ENCODE data around the gene FETUB. TPM values are rescaled to one million over a fixed set of nuclear protein-coding genes. Genes with fewer than 3 reads are reported as not detected.

The FETUB gene, protein sequence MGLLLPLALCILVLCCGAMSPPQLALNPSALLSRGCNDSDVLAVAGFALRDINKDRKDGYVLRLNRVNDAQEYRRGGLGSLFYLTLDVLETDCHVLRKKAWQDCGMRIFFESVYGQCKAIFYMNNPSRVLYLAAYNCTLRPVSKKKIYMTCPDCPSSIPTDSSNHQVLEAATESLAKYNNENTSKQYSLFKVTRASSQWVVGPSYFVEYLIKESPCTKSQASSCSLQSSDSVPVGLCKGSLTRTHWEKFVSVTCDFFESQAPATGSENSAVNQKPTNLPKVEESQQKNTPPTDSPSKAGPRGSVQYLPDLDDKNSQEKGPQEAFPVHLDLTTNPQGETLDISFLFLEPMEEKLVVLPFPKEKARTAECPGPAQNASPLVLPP
- not detected in 3 replicates for total RNA-seq

DNA sequence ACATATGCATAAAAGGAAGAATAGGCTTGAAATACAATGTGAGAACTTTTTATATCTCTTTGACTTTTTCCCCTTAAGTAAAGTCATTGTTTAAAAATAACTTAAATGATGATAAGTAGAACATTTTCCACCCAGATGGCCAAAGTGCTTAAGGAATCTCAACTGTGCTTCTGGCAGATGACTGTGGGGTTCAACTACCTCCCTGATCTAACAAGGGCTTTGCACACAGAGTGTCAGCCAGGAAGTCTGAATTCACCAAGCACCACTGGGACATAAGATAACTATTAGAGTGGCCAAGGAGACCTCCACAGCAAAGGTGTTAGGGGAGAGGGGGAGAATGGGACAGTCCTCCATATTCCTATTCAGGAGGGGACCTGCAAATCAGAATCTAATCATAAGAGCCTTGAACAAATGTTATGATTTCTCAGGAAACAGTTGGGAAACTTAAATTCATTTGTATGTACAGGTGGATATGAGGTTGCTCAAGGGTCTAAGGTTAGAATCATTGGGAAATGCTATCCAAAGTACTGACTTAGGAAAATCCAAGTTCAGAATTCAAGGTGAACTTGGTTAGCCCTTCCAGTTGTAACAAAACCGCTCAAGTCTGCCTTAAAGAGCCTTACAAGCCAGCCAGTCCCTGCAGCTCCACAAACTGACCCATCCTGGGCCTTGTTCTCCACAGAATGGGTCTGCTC is at the start of gene FETUB:
FETUB (plus strand) TSS at position 622 of the 695 bp plus-strand sequence; CDS start at position 684, 62 bp downstream.
- TF ChIP-seq, protein P1, sequence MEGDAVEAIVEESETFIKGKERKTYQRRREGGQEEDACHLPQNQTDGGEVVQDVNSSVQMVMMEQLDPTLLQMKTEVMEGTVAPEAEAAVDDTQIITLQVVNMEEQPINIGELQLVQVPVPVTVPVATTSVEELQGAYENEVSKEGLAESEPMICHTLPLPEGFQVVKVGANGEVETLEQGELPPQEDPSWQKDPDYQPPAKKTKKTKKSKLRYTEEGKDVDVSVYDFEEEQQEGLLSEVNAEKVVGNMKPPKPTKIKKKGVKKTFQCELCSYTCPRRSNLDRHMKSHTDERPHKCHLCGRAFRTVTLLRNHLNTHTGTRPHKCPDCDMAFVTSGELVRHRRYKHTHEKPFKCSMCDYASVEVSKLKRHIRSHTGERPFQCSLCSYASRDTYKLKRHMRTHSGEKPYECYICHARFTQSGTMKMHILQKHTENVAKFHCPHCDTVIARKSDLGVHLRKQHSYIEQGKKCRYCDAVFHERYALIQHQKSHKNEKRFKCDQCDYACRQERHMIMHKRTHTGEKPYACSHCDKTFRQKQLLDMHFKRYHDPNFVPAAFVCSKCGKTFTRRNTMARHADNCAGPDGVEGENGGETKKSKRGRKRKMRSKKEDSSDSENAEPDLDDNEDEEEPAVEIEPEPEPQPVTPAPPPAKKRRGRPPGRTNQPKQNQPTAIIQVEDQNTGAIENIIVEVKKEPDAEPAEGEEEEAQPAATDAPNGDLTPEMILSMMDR (IDR thresholded peaks at IDR 0.05; ENCODE audit: unreplicated experiment): no peak
- DNase-seq (ENCODE audit: low spot score in 2 of 2, unreplicated experiment in 2 of 2): no peak
- no peak within 1 kb of the TSS for H3K4me3 Mint-ChIP-seq
- no peaks in the 10 kb centered on the region for H3K9me3 Mint-ChIP-seq
- H3K27me3 Mint-ChIP-seq (ENCODE audit: low read depth): peaks cover 51% of the 10 kb centered on the region
- H3K4me1 Mint-ChIP-seq: no peaks in the 10 kb centered on the region
- H3K36me3 Mint-ChIP-seq: no peaks in the 10 kb centered on the region
- H3K27ac Mint-ChIP-seq: no peak within 1 kb of the TSS

DNA sequence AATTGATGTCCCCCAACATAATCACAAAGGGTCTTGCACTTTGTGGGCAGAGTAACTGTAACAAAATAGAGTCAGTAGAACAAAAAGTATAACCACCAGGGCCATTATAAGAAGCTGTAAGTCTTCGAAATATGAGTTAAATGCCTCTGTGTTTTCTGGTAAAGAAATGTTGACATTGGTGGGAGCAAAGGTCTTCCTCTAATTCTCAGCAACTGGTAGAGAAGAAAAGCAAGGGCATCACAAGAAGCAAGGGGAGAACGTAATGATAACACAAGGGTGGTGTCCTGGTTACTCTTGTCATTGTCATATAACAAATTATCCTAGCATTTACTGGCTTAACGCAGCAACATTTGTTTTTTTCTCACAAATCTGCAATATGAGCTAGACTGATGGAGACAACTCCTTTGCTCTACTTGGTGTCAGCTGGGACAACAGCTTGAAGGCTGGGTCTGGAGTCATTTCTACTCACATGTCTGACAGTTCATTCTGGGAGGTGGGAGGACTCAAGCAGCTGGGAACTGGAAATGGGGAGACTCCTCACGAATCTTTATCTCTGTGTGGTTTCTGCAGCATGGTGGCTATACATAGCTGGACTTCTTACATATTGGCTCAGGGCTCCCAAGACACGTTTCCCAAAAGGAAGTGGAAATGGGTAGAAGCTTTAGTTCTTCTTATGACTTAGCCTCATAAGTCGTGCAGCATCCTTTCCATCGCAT is 49.5 kb upstream of the FETUB start:
- H3K4me3 Mint-ChIP-seq: no peak overlapping the region
- H3K9me3 Mint-ChIP-seq: no peaks in the 10 kb centered on the region
- no peaks in the 10 kb centered on the region for H3K4me1 Mint-ChIP-seq
- H3K36me3 Mint-ChIP-seq: peaks cover 3% of the 10 kb centered on the region
- TF ChIP-seq, protein P1 (IDR thresholded peaks at IDR 0.05; ENCODE audit: unreplicated experiment): no peak
- no peak for DNase-seq (ENCODE audit: low spot score in 2 of 2, unreplicated experiment in 2 of 2)
- H3K27ac Mint-ChIP-seq: no peak overlapping the region
- H3K27me3 Mint-ChIP-seq (ENCODE audit: low read depth): no peaks in the 10 kb centered on the region

DNA sequence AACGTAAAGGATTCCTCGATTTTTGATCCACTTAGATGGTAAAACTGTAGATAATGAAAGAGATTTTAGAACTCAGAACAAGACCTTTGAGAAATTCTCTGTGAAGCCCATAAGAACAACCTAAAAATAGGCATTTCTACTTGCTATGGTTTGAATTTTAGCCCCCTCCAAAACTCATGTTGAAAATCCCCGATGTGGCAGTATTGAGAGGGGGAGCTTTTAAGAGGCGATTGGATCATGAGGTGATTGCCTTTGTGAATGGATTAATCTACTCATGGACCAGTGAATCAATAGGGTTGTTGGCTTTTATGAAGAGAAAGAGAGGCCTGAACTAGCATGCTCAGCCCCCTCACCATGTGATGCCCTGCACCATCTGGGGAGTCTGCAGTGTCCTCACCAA is 47.5 kb upstream of the FETUB start:
- DNase-seq (ENCODE audit: low spot score in 2 of 2, unreplicated experiment in 2 of 2): no peak
- Mint-ChIP-seq H3K36me3 (no peaks in the 10 kb centered on the region), H3K27ac (no peak overlapping the region), H3K4me3 (no peak overlapping the region), H3K9me3 (no peaks in the 10 kb centered on the region), H3K27me3 (ENCODE audit: low read depth) (no peaks in the 10 kb centered on the region), H3K4me1 (peaks cover 5% of the 10 kb centered on the region)
- TF ChIP-seq, protein P1 (IDR thresholded peaks at IDR 0.05; ENCODE audit: unreplicated experiment): no peak

DNA sequence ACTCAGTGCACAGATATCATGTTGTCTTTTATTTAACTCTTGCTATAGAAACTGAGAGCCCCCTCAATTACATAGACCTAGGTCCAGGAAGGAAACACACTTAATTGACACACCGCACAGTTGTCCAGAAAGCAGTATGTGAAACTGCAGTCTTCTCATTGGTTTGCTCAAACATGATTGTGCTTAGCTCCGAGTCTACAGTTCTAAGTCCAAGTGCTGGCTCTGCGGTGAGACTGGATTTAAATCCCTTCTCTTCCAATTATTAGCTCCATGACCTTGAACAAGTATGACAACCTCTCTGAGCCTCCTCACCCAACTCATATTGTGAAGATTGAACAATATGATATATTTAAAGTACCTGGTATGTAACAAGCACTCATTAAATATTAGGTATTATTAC is 46.3 kb upstream of the FETUB start:
- Mint-ChIP-seq H3K9me3 (no peaks in the 10 kb centered on the region), H3K27ac (no peak overlapping the region), H3K4me3 (no peak overlapping the region), H3K4me1 (peaks cover 8% of the 10 kb centered on the region), H3K27me3 (ENCODE audit: low read depth) (no peaks in the 10 kb centered on the region), H3K36me3 (no peaks in the 10 kb centered on the region)
- DNase-seq (ENCODE audit: low spot score in 2 of 2, unreplicated experiment in 2 of 2): no peak
- TF ChIP-seq, protein P1 (IDR thresholded peaks at IDR 0.05; ENCODE audit: unreplicated experiment): no peak

DNA sequence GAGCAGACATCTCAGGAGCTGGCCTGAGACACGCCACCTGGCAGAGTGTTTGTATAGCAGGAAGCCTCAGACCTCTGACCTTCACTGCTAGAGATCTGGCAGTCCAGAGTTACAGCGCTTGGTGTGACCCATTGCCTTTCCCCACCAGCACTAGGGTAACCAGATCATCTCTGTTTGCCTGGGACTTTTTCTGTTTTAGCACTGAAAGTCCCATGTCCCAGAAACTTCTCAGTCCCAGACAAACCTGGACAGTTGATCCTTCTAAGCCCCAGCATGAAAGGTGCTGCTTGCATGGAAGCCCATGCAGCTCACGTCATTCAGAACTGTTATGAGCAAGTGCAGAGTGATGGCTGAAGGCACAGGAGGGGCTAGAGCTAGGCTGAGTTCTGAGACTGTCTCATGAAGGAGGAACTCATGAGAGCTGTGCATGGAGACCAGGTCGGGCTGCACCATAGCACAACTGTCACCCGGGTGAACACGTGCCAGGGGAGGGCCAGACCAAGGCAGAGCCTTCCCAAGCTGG is 45.5 kb upstream of the FETUB start:
- no peak overlapping the region for H3K27ac Mint-ChIP-seq
- H3K9me3 Mint-ChIP-seq: no peaks in the 10 kb centered on the region
- no peak for DNase-seq (ENCODE audit: low spot score in 2 of 2, unreplicated experiment in 2 of 2)
- TF ChIP-seq, protein P1 (IDR thresholded peaks at IDR 0.05; ENCODE audit: unreplicated experiment): no peak
- H3K4me1 Mint-ChIP-seq: peaks cover 8% of the 10 kb centered on the region
- no peaks in the 10 kb centered on the region for H3K27me3 Mint-ChIP-seq (ENCODE audit: low read depth)
- H3K36me3 Mint-ChIP-seq: no peaks in the 10 kb centered on the region
- no peak overlapping the region for H3K4me3 Mint-ChIP-seq
